Spleen (tissue), 11 donors: ENCODE measurements around the gene ARL4A. TPM values are rescaled to one million over a fixed set of nuclear protein-coding genes. Genes with fewer than 3 reads are reported as not detected.

Source experiments
- DNase-seq: peaks from one replicate; pipeline ENCODE4 v3.0.0-alpha.2; 2020
- H3K27ac ChIP-seq, 8 donors: fragments of 200-600 bp; sonication (generic) in 7 of 8; 1 replicate in 4 of 8; 2 replicates in 4 of 8; pipeline versions ENCODE4 v1.5.0 to v1.8.0; 2016 to 2021; ENCODE audit warnings: inconsistent platforms in 4 of 8, mild to moderate bottlenecking in 4 of 8, moderate library complexity in 1 of 8
- H3K27me3 ChIP-seq, 7 donors: fragments of 200-600 bp; sonication (generic) in 6 of 7; replicated peaks in 1 of 7; 1 replicate in 4 of 7; 2 replicates in 3 of 7; pipeline versions ENCODE4 v1.5.0 to v1.8.0; 2016 to 2021; ENCODE audit warnings: inconsistent platforms in 3 of 7, mild to moderate bottlenecking in 1 of 7
- H3K36me3 ChIP-seq, 6 donors: fragments of 200-600 bp; sonication (generic) in 5 of 6; 1 replicate in 4 of 6; 2 replicates in 2 of 6; pipeline versions ENCODE4 v1.5.0 to v1.8.0; 2016 to 2021; ENCODE audit warnings: inconsistent platforms in 2 of 6
- H3K4me1 ChIP-seq, 6 donors: fragments of 200-600 bp; sonication (generic) in 5 of 6; 1 replicate in 3 of 6; 2 replicates in 3 of 6; pipeline versions ENCODE4 v1.5.0 to v1.8.0; 2016 to 2021; ENCODE audit warnings: inconsistent platforms in 3 of 6
- H3K4me3 ChIP-seq, 8 donors: fragments of 200-600 bp; sonication (generic) in 7 of 8; 1 replicate in 4 of 8; 2 replicates in 4 of 8; pipeline versions ENCODE4 v1.5.0 to v1.8.0; 2016 to 2021; ENCODE audit warnings: inconsistent platforms in 4 of 8, mild to moderate bottlenecking in 4 of 8, moderate library complexity in 2 of 8
- H3K9me3 ChIP-seq, 8 donors: fragments of 200-600 bp; sonication (generic) in 7 of 8; 1 replicate in 4 of 8; 2 replicates in 4 of 8; pipeline versions ENCODE4 v1.5.0 to v1.8.0; 2016 to 2021; ENCODE audit warnings: inconsistent platforms in 4 of 8
- POLR2A ChIP-seq, 3 donors: fragments of 450-650 bp; IDR thresholded peaks; one replicate each; pipeline ENCODE4 v1.5.1; 2017; ENCODE audit warnings: antibody characterized with exemption in 3 of 3, mild to moderate bottlenecking in 1 of 3
- POLR2AphosphoS5 ChIP-seq, 3 donors: sonication (generic); formaldehyde crosslinking; IDR thresholded peaks; one replicate each; pipeline ENCODE4 v1.5.1; 2017; ENCODE audit warnings: antibody characterized with exemption in 3 of 3
- WGBS, 5 donors: extraction: QIAGEN DNeasy Blood & Tissue Kit in 3 of 5; methylation state at CpG; one replicate each; pipeline versions ENCODE4 v1.1.5 to v1.1.7; 2013 to 2018; 5-methylcytosine and 5-hydroxymethylcytosine counted together
- intact Hi-C: fragments of 100-400 bp; cut with DNase I; formaldehyde crosslinking; loops from one replicate; pipeline ENCODE4 v1.15.0; 2023; ENCODE audit warnings: low total_unique reads
- polyA plus RNA-seq, 3 donors: library from polyadenylated mRNA; stranded (reverse); fragments of 200-250 nt; gene quantifications; one replicate each; pipeline ENCODE4 v1.2.1, GENCODE V29; 2013
- total RNA-seq, 7 donors: library from RNA; depleted of rRNA in 3 of 7; stranded (reverse); fragments of >200 nt in 3 of 7; fragmentation: NEBNext Ultra II Directional in 4 of 7; extraction: Animal tissue kit (Norgen Biotek cat#: 25700) in 4 of 7; gene quantifications; one replicate each; pipeline versions ENCODE4 v1.1.0 to v1.2.1, GENCODE V29; 2016 to 2021
- TF ChIP-seq, protein P1 (sequence below), 11 experiments: fragments of 200-600 bp in 7 of 11; fragments of 450-650 bp in 4 of 11; sonication (generic) in 4 of 11; IDR thresholded peaks in 8 of 11; conservative IDR thresholded peaks in 3 of 11; 1 replicate in 7 of 11; 2 replicates in 4 of 11; pipeline versions ENCODE4 v1.4.0 to v1.8.0; 2016 to 2021; ENCODE audit warnings: antibody characterized with exemption in 11 of 11, inconsistent platforms in 4 of 11, mild to moderate bottlenecking in 1 of 11
- donor health status: healthy with polysubstance abuse.
- donor health status: DM: no; HTN: no; CAD: no; lungs with moderate emphysema.
- donor health status: DM: no; HTN: no; CAD: no.
- donor health status: Bipolar disorder and iron deficiency.
- donor health status: healthy.
- donor health status: DM: no; HTN: no; CAD: no.
- donor health status: DM: yes; HTN: yes; CAD: no.

ARL4A gene
- total and polyA plus RNA-seq, 10 donors, result 12.9 to 40.9 (median 27.1) TPM

GRCh38 chr7:12716134-12716681 lies 28.8 kb downstream of the ARL4A start:
- Histone ChIP-seq H3K27me3 (no peaks in the 10 kb centered on the region), H3K27ac (peak overlapping the region; percentile 31 to 84 (median 78)), H3K9me3 (no peaks in the 10 kb centered on the region), H3K4me3 (no peak overlapping the region), H3K4me1 (peaks cover 0 to 69% (median 24%) of the 10 kb centered on the region in 6 donors), H3K36me3 (no peaks in the 10 kb centered on the region)
- 82 to 90% (median 87%) methylated on average over 7 of the region's 7 CpGs for WGBS, 5 donors
- no peak for DNase-seq
- intact Hi-C loops, result no loop called here
- TF ChIP-seq POLR2A (IDR thresholded peaks at IDR 0.05), result no peak

DNA sequence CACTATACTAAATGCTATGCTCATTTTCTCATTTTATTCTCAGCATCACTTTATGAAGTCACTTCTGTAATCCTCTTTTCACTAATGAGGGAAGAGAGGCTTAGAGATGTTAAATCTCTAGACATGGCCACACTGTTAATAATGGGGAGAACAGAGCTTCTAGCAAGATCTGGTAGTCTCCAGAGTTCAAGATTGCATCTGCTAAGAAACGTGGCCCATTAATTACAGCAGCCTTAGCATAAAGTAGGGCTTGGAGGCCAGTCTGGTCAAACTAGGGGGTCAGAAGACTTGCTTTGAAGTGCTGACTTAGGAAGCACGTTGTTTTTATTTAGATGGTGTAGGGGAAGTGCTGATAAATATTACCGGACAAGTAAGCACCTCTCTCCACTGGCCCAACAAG lies 29.3 kb downstream of the ARL4A start:
- H3K36me3 ChIP-seq, result no peaks in the 10 kb centered on the region
- no peak overlapping the region for H3K4me3 ChIP-seq
- H3K4me1 ChIP-seq, result peaks cover 0 to 69% (median 24%) of the 10 kb centered on the region in 6 donors
- no peak for TF ChIP-seq POLR2AphosphoS5 (IDR thresholded peaks at IDR 0.05)
- TF ChIP-seq, protein P1, sequence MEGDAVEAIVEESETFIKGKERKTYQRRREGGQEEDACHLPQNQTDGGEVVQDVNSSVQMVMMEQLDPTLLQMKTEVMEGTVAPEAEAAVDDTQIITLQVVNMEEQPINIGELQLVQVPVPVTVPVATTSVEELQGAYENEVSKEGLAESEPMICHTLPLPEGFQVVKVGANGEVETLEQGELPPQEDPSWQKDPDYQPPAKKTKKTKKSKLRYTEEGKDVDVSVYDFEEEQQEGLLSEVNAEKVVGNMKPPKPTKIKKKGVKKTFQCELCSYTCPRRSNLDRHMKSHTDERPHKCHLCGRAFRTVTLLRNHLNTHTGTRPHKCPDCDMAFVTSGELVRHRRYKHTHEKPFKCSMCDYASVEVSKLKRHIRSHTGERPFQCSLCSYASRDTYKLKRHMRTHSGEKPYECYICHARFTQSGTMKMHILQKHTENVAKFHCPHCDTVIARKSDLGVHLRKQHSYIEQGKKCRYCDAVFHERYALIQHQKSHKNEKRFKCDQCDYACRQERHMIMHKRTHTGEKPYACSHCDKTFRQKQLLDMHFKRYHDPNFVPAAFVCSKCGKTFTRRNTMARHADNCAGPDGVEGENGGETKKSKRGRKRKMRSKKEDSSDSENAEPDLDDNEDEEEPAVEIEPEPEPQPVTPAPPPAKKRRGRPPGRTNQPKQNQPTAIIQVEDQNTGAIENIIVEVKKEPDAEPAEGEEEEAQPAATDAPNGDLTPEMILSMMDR (IDR thresholded peaks at IDR 0.05 in 8 of 11, conservative IDR thresholded peaks at IDR 0.05 in 3 of 11), result no peak
- no peak for TF ChIP-seq POLR2A (IDR thresholded peaks at IDR 0.05)
- H3K27me3 ChIP-seq, result no peaks in the 10 kb centered on the region
- no peak for DNase-seq
- intact Hi-C loops, result no loop called here
- H3K27ac ChIP-seq, result peak overlapping the region in 6 of 8 donors; percentile 46 to 84 (median 82)
- 58 to 76% (median 65%) methylated on average over 3 of the region's 3 CpGs for WGBS, 5 donors
- H3K9me3 ChIP-seq, result no peaks in the 10 kb centered on the region

- intact Hi-C loops, result no loop called here
Observed at GRCh38 chr7:12719141-12719919, 31.9 kb downstream of the ARL4A start.

GRCh38 chr7:12719981-12720865 lies 32.8 kb downstream of the ARL4A start:
- intact Hi-C loops, result no loop called here
- WGBS, 5 donors, result 67 to 81% (median 68%) methylated on average over 17 of the region's 17 CpGs
- no peak overlapping the region for H3K4me3 ChIP-seq

More at GRCh38 chr7:12719141-12719919, 31.9 kb downstream of the ARL4A start:
- WGBS, 5 donors, result 37 to 65% (median 42%) methylated on average over 5 of the region's 5 CpGs
- DNase-seq, result no peak
- H3K4me1 ChIP-seq, result peaks cover 0 to 71% (median 24%) of the 10 kb centered on the region in 6 donors
- no peaks in the 10 kb centered on the region for H3K9me3 ChIP-seq
- H3K4me3 ChIP-seq, result no peak overlapping the region
- TF ChIP-seq POLR2A (IDR thresholded peaks at IDR 0.05), result no peak
- TF ChIP-seq POLR2AphosphoS5 (IDR thresholded peaks at IDR 0.05), result no peak
- TF ChIP-seq, protein P1 (IDR thresholded peaks at IDR 0.05 in 8 of 11, conservative IDR thresholded peaks at IDR 0.05 in 3 of 11), result no peak
- no peaks in the 10 kb centered on the region for H3K36me3 ChIP-seq
- H3K27me3 ChIP-seq, result no peaks in the 10 kb centered on the region
- peak overlapping the region; percentile 51 to 84 (median 76) for H3K27ac ChIP-seq

More at GRCh38 chr7:12719981-12720865, 32.8 kb downstream of the ARL4A start:
- no peak for DNase-seq
- H3K9me3 ChIP-seq, result no peaks in the 10 kb centered on the region
- H3K27me3 ChIP-seq, result no peaks in the 10 kb centered on the region
- no peaks in the 10 kb centered on the region for H3K36me3 ChIP-seq
- TF ChIP-seq POLR2AphosphoS5 (IDR thresholded peaks at IDR 0.05), result no peak
- TF ChIP-seq POLR2A (IDR thresholded peaks at IDR 0.05), result no peak
- TF ChIP-seq, protein P1 (IDR thresholded peaks at IDR 0.05 in 8 of 11, conservative IDR thresholded peaks at IDR 0.05 in 3 of 11), result no peak
- peaks cover 0 to 62% (median 20%) of the 10 kb centered on the region in 6 donors for H3K4me1 ChIP-seq
- peak overlapping the region; percentile 51 to 84 (median 76) for H3K27ac ChIP-seq
